HG03558 (cell line): Measurements from ENCODE around the gene AKIRIN1.
"Not testable (repeated sequence)": the region's sequence is repeated elsewhere in the genome, so short reads cannot be mapped to it uniquely, and the experiment has no call there.

Experiments
- ATAC-seq: cut with Tn5 transposase; IDR thresholded peaks from one replicate; pipeline ENCODE4 v1.9.1; 2021; ENCODE audit warnings: moderate number of reproducible peaks; ENCODE audit not compliant: unreplicated experiment; ENCODE audit errors: extremely low read depth

The AKIRIN1 gene, protein sequence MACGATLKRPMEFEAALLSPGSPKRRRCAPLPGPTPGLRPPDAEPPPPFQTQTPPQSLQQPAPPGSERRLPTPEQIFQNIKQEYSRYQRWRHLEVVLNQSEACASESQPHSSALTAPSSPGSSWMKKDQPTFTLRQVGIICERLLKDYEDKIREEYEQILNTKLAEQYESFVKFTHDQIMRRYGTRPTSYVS

DNA sequence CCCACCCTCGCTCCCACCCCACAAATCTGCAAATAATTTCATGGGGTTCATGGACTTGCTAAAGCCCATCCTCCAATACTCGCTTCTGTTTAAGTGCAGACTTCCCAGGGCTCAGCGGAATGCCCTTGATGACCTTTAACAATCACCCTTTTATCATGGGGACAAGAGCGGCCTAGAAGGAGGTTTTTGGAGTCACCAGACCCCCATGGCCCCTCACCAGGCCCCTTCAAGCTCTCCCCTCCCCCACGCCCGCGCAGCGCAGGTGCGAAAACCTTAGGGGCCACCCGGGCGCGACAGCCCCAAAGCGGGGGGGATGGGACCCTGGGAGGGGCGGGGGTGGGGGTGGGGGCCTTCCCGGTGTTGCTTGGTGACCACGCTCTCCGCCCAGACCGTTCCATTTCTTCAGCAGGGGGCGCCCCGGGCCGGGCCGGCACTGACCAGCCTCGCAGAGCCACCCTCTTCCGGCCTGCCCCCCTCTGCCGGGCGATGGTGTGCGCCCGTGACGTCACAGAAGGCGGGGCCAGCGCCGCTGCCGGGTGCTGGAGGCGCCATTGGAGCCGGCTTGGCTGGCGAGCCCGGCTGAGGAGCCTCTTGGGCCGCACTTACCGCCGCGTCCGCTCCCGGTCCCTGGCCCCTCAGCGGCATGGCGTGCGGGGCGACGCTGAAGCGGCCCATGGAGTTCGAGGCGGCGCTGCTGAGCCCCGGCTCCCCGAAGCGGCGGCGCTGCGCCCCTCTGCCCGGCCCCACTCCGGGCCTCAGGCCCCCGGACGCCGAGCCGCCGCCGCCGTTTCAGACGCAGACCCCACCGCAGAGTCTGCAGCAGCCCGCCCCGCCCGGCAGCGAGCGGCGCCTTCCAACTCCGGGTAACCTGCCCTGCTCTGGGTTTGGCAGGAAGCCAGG lies at the start of gene AKIRIN1:
Gene AKIRIN1 (plus strand): TSS at position 539 of the 900 bp plus-strand sequence. CDS start 105 bp downstream, at position 644.
- peak; percentile 71 for ATAC-seq

DNA sequence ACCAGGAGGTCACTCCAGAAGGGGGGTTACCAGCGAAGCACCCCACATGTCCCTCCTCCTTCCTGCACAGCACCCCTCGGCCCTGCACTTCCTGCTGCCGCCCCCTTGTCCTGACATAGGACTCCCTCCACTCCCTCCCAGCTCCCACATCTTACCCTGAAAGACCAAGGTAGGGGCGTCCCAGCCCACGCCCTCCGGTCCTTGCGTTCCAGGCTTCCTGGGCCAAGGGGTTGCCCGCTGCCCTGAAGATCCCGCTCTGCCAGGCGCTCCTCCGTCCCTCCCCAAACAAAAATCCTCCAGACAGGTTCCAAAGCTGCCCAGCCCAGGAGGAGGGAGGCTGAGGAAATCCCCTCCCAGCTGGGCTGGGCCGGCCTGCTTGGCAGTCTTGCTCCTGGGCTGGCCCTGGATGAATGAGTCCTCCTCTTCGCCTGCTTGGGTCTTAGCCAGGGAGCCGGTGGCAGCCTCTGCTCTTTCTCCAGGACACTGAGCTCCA lies 49.5 kb upstream of the AKIRIN1 start, which contains the start of gene RHBDL2:
Gene RHBDL2 (minus strand): TSS at position 304 of the 493 bp plus-strand sequence. CDS start 22,618 bp downstream, outside the sequence.
- no peak for ATAC-seq

DNA sequence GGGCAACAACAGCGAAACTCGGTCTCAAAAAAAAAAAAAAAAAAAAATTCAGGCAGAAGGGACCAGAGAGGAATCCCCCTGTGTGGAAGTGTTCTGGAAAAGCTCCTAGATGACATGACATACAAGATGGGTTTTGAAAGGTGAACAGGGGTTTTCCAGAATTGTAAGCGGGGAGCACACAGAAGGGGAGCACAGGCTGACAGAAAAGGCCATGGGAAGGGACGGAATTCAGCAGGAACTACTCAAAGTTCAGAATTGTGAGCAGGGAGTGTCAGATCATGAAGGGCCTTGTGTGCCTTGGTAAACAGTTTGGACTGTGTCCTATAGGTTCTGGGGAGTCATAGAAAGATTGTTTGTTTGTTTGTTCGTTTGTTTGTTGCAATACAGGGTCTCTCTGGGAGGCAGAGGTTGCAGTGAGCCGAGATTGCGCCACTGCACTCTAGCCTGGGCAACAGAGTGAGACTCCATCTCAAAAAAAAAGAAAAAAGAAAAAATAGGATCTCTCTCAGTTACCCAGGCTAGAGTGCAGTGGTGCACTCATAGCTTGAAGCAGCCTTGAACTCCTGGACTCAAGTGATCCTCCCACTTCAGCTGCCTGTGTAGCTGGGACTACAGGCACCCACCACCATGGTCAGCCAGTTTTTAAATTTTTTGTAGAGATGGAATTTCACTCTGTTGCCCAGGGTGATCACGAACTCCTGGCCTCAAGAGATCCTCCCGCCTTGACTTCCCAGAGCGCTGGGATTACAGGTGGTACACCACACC lies 48.2 kb upstream of the AKIRIN1 start:
- no peak for ATAC-seq

DNA sequence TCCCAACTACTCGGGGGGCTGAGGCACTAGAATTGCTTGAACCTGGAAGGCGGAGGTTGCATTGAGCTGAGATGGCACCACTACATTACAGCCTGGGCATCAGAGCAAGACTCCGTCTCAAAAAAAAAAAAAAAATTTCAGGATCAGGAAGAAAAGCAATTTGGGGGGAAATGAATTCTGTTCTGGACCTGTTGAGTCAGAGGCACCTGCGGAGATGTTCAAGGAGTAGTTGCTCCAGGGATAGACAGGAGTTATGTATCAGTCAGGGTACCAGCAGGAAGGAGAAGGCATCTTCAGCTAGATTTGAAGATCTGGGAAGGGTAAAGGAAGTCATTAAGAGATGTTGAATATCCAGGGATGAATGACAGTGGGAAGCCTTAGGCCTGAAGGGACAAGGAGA lies 46.5 kb upstream of the AKIRIN1 start:
- no peak for ATAC-seq

DNA sequence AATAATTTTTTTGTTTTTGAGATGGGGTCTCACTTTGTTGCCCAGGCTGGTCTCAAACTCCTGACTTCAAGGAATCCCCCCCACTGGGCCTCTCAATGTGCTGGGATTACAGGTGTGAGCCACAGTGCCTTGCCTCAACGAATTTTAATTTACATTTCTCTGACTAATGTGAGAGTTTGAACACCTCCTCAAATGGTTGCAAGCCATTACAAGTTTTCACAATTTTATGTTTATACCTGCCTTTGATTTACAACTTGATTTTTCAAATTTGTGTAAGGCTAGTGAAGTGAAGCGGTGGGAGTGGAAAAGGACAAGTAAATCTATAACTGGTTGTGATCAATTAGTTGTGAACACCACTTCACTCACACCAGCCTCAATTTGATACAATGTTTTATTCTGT lies 40.5 kb upstream of the AKIRIN1 start:
- ATAC-seq, result no peak

DNA sequence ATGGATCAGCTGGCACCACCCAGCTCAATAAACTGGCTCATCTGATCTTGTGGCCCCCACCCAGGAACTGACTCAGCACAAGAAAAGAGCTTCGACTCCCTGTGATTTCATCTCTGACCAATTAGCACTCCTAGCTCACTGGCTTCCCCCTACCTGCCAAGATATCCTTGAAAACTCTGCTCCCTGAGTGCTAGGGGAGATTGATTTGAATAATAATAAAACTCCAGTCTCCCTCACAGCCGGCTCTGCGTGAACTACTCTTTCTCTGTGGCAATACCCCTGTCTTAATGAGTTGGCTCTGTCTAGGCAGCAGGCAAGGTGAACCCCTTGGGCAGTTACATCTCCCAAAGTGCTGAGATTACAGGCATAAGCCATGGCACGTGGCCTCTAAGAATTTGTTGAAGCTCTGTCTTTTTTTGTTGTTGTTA lies 37.6 kb upstream of the AKIRIN1 start:
- no peak for ATAC-seq

DNA sequence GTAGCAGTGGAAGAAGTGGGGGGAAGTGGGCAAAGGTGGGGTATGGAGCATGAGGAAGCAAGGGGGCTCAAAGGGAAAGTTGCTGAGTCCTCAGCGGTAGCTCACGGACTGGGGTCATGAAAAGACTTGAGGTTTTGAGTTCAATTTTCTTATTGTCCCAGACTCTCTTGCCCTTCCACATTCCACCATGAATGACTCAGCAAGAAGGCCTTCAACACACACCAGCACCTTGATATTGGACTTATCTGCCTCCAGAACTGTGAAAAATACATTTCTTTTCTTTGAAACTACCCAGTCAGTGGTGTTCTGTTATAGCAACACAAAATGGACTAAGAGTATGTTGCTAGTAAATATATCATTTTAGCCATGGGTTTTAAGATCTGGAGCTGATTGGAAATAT lies 32.1 kb upstream of the AKIRIN1 start:
- no peak for ATAC-seq

DNA sequence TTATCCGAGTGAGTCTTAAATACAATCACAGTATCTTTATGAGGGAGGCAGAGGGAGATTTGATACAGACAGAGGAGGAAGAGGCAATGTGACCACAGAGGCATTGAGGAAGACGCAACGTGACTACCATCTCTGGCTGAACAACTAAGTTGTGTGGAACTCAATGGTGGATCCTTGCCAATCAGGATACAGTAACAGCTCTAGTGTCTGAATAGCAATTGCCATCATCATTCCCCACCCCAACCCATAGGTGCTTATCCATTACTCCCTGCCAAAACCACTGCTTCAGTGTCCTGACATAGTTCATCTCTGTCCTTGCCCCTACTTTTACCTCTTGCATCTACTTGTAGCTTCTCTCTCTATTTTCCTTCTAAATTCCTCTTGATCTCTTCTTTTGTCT lies 29.0 kb upstream of the AKIRIN1 start:
- ATAC-seq, result no peak

DNA sequence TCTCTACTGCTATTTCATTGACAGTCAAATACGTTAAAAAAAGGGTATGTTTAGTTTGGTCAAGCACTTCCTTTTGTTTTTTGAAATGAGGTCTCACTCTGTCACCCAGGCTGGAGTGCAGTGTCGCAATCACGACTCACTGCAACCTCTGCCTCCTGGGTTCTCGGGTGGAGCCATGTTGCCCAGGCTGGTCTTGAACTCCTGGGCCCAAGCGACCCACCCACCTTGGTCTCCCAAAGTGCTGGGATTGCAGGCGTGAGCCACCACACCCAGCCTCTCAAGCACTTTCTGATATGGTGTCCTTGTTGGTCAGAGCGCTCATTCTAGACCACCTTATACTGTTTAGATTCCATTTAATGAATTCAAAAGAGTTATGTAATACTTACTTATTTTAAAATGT lies 28.5 kb upstream of the AKIRIN1 start:
- ATAC-seq, result no peak

DNA sequence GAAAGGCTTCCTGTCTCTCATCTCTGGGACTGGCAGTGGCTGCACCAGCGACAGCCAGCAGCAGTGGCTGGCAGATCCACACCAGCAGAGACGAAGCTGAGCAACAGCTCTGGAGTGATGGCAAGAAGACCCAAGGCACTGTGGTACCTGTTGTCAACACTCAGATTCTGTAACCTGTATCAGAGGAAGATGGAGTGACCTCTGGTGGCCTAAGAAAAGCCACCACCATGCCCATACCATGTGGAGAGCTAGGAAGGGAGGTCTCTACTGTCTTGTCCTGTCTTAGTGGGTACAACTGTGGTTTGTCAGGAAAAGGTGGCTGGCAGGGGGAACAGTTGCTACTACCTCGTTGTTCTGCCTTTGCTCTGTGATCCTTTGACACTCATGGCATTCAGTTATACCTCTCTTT lies 26.9 kb upstream of the AKIRIN1 start:
- no peak for ATAC-seq

DNA sequence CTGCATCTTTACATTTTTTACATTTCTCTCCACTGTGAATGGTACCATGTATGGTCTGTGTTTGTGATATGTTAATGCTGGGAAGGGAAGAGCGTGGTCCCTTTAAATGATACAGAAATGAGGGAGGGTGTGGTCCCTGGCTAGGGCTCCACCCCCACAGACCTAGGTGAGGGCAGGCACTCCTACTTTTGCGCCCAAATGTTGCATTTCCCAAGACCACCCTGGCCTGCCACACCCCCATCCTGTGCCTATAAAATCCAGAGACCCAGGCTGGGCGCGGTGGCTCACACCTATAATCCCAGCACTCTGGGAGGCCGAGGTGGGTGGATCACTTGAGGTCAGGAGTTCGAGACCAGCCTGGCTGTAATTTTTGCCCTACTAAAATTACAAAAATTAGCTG lies 17.9 kb upstream of the AKIRIN1 start:
- not testable (repeated sequence) for ATAC-seq

DNA sequence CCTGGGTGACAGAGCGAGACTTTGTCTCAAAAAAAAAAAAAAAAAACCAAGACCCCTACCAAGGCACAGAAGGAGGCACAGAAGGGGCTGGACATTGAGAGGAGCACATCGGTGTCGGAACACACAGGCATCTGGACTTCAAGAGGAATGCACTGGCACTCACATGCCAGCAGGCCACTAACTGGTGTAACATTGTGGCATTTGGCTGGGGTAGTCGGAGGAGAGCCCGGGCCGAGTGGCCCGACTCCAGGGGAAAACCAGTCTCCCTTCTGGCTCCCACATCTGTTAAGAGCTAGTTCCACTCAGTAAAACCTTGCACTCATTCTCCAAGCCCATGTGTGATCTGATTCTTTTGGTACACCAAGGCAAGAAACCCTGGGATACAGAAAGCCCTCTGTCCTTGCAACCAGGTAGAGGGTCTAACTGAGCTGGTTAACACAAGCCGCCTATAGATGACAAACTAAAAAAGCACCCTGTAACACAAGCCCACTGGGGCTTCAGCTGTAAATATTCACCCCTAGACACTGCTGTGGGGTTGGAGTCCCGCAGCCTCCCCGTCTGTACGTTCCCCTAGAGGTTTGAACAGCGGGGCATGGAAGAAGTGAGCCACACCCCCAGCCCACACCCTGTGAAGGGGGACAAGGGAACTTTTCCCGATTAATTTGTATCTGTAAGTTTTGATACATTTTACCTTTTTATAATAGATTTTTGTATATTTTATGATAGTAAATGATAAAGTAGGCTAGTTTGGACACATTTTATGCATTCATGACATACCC lies 17.2 kb upstream of the AKIRIN1 start:
- no peak for ATAC-seq

DNA sequence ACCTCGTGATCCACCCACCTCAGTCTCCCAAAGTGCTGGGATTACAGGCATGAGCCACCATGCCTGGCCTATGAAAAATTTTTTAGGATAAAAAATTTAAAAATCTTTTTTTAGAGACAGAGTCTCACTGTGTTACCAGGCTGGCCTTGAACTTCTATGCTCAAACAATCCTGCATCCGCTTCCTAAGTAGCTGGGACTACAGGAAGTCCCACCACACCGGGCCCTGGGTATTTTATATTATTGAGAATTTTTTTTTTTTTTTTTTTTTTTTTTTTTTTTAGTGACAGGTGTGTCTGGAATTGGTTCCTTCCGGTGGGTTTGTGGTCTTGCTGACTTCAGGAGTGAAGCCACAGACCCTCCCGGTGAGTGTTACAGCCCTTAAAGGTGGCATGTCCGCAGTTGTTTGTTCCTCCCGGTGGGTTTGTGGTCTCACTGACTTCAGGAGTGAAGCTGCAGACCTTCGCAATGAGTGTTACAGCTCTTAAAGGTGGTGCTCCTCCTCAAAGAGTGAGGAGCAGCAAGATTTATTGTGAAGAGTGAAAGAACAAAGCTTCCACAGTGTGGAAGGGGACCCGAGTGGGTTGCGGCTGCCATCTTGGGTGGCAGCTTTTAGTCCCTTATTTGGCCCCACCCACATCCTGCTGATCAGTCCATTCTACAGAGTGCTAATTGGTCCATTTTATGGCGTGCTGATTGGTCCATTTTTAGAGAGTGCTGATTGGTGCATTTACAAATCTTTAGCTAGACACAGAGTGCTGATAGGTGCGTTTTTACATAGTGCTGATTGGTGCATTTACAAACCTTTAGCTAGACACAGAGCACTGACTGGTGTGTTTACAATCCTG lies 13.5 kb upstream of the AKIRIN1 start:
- not testable (repeated sequence) for ATAC-seq

DNA sequence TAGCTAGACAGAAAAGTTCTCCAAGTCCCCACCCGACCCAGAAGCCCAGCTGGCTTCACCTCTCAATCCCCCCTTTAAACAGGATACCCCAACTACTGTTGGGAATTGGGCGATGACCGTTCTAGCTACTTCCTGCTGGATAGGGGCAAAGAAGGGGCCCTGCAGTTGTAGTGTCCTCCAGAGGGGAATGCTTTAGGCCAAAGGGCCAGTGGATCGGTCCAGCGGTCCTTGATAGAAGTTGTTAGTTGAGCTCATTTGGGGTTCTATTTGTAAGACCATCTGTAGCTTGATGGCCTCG lies 12.9 kb upstream of the AKIRIN1 start:
- not testable (repeated sequence) for ATAC-seq

DNA sequence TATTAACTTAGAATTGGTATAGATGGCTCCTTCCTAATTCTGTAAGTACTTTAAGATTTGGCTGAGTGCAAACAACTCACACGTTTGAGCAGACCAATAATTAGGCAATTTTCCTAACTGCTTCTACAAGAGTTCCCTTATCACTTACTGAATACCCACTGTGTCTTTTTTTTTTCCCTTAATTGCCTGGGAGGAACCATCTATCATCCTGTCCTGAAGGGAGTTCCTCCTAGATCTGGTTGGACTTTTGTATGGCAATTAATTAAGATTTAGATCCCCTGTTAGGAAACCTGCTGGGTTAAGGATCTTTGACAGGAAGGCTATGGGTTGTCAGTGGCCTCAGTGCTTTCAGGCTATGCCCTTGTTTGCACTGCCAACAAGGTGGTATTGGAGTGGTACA lies 11.7 kb upstream of the AKIRIN1 start:
- not testable (repeated sequence) for ATAC-seq

DNA sequence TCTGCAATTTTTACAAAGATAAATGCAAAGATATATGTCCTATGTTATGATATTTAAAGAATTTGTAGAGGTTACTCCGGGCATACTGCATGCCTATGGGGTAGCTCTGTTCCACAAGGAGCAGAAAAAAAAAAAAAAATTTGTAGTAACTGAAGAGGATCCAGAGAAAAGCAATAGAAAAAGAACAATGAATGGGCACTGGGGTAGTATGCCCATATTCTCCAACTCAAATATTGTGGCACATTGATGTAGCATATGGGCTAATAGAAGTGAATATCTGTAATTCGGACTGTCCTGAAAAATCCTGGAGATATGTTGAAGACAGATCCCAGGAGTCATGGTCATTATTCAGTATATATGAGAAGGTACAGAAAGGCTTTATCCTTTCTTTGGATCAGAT lies 1.1 kb upstream of the AKIRIN1 start:
- ATAC-seq, result no peak

DNA sequence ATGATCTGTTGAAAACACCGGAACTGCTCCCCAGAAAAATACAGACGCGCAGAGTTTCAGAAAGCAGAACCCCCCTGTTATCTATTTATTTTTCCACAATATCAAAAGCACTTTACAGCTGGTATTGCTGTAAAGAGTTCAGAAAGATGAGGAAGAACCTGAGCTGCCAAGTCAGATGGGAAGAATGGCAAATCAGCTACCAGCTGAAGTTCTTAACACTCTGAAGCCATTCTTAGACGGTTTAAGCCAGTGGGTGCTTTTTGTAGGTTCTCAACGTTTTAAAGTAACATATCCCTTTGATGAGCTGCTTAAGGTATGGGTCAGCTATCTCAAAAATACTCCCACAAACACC lies 714 bp upstream of the AKIRIN1 start:
- ATAC-seq, result no peak

DNA sequence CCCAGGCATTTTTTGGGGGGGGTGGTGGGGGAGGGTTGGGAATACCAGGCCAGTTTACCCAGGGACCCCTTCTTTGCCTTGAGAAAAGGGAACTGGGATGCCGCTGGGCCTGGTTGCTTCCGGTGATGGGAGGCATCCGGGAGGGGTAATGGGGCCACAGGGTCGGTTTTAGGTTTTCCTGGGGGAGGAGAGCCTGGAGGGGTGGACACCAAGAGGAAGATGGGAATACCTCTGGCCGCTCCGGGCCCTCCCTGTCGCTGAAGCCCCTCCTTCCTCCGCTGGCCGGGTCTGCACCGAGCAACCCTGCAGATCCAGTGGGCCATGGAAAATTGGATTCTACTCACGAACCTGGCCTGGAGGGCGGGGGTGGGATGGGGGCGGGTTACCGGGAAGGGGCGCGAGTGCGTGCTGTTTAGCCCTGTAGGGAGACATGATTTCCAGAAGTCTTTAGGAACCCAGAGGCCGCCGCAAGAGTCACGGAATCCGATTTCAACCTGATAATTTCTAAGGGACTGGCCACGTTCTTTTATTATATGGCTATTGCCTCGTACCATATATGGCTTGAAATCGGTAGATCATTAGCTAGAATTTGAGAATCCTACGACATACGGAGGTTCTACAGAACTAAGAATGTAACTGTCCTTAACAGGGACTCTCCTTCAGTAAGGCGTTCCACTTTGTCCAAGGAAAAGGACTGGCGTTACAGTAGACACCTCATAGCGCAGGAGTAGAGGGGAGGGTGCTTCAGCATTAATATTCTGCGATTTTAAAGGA lies 749 bp downstream of the AKIRIN1 start:
- no peak for ATAC-seq
